ENCODE data around the gene JAKMIP1. TPM values are rescaled to one million over a fixed set of nuclear protein-coding genes. Genes with fewer than 3 reads are reported as not detected.
A peak's percentile ranks its signal among the peaks of the same experiment; 100 is the strongest.

The JAKMIP1 gene
- total RNA-seq = not detected
- long read RNA-seq = 0 reads

DNA sequence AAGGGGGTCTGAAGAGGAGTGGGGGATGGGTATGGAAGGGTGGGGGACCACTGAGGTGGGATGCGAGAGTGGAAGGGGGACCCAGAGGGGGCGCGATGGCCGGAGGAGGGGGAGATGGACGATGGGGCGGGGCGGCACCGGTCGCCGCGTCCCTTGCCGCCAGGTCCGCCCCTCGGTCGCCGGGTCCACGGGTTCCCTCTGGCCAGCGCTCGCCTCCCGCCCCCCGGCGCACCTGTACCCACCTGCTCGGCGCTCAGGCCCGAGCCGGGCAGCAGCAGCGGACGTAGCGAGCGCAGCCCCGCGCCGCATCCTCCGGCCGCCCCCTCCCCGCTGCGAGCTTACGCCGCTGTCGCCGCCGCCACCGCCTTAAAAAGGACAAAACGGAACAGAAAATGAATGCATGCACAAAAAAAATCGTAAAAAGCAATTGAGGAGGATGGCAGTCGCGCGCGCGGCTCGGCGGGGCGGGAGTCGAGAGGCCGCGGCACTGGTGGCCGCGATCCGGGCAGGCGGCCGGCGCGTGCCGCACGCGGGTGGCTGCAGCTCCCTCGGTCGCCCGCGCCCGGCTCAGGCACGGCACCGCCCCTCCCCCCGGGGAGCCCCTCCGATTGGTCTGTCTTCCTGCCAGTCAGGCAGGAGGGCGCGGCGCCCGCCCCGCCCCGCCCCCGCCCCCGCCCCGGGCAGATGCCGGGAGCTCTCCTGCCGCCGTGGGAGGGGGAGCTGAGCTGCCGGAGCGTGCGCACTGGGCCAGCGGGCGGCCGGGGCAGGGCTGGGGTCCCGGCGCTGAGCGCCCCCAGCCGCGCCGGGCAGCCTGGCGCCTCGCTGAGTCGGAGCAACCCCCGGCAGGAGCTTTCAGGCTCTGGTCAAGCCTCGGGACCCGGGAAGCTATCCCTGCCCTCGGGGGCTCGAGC, at the start of gene JAKMIP1:
Gene JAKMIP1, minus strand, starts transcription at position 539 of the 911 bp plus-strand sequence. CDS start 87,699 bp downstream, outside the sequence.
- DNase-seq (ENCODE audit: low spot score) = peak; percentile 84
- intact Hi-C loops (cut with DNase I) = no loop called here

DNA sequence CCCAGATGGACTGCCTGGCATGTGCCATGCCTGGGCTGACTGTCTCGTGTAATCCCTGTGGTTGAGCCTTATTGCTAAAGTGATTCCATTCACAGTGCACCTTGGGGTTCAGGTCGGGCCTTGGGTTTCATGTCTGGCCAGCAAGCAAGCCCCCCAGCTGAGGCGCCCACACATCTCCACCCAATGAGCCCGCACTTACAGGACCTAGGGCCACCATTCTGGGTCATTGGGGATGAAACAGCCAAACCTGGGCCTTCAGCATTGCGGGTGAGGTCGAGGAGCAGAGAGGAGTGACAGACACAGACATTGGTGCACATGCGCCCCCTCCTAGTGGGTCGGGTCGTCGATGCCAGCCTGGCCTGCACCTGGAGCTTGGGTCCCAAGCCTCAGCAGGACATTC, 48.0 kb upstream of the JAKMIP1 start:
- DNase-seq (ENCODE audit: low spot score) = no peak
- intact Hi-C loops (cut with DNase I) = no loop called here

DNA sequence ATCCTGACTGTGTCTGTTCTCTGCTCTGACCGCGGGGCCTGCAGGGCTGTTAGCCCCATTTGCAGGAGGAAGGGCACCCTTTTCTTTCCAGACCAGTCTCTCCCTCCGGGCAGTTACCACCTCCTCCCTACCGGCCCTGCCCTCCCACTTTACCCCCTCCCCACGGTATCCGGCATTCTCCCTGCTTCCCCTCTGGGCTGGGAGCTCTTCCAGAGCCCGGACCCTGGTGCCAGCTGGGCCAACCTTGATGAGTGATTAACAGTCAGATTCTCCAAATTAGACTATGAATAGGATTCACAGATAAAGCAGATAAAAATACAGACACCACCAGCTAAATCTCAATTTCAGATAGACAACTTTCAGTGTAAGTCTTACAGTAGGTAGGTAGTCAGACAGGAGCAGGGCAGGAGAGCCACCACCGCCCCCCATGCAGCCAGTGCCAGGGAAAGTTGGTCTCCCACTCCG, 45.9 kb upstream of the JAKMIP1 start:
- intact Hi-C loops (cut with DNase I) = no loop called here
- DNase-seq (ENCODE audit: low spot score) = no peak

DNA sequence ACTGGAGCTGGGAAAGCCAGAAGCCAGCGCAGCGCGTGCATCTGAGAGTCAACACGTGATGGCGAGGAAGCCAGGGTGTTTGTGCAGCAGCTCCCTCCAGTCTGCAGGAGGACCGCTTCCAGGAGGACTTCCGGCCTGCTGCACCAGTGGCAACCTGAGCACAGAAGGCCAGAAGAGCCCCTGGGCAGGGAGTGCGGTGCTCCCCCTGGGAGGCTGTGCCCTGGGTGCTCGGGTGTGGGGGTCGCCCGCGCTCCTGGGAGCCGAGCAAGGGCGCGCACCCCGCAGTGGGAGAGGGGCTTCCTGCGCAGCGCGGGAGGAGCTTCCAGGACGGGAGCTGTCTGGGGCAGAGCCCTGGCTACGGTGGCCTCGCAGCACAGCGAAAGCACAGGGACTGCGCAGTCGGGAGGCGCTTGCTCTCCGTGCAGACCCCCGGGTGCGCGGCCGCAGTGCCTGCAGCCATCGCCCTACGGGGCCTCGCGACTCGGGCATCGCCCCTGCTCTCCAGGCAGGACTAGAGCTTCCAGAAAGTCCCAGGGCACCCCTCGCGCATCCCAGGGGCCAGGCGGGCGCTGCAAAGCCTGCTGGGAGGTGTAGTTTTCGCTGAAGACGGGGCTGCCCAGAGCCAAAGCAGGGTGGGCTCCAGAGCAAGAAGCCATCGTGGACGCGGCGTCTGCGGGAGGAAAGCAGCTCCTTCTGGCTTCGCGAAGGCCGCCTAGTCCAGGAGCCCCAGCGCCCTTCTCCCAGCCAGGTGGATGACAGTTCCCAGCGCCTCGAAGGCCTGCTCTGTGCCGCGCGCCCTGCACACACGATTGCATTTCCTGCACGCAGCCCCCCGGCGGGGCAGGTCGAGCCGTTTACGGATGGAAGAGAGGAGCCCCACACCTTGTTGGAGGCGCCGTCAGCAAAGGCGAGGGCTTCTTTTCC, 45.2 kb upstream of the JAKMIP1 start:
- intact Hi-C loops (cut with DNase I) = no loop called here
- DNase-seq (ENCODE audit: low spot score) = no peak

DNA sequence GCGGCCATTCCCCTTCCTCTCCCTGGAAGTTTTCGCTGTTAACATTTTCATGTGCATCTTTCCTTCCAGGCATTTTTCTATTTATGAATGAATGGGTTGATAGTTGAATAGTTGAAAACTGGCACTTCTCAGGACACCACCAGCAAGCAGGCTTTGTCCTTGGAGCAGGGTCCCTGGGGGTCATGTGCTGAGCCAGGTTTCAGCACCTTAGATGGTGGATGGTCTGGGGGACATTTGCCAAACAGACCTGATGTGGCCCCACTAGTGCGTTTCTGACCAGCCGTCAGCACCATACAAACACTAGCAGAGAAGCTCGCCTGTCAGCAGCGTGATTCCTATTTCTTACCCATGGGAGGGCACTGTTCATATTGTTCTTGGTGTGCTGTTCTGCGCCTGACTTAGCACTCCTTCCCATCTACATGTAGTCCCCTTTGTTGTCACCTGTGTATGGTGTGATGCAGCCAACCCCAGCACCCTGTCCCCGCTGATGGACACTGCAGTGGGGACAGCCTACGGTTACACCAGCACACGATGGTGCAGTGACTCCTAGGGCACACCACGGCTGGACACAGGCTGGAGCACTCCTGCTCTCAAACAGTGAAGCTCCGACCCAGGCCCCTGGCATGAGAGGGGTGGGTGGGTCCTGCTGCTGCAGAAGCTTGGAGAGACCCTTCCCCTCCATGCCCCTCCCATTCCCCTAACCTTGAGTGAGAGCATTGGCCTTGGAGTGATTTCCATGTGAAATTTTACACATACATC, 42.1 kb upstream of the JAKMIP1 start:
- DNase-seq (ENCODE audit: low spot score) = peak; percentile 61
- intact Hi-C loops (cut with DNase I) = no loop called here

DNA sequence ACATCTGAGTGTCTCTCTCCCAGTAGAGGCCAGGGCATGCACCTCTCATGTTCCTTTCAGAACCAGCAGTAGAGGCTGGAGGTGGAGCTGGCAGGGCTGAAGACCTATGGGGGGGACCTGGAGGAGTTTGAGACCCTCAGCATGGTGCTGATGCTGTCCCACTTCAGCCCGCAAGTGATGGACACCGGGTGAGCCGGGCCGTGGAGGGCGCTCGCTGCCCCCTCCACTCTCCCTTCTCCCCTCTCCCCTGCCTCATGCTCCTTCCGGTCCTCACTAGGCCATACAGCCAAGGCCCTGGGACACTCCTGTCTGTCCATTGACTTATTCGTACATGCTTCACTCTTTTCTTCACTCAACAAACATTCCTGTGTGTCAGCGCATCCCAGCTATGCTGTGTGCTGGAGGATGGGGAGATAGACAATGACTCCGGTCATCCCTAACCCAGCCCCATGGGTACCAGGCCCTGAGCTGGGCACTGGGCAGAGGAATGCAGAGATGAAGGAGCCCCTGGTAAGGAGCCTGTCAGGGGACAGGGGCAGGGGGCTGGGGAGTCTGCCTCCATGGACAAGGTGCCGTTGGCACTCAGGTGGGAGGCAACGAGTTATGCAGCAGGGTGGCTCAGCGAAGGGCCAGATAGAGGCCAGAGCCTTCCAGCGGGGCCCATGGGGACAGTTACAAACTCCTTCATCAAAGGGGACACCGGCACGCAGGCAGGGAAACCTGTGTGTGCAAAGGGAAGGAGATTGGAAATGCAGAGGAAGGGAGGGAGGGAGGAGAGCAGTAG, 40.9 kb upstream of the JAKMIP1 start:
- DNase-seq (ENCODE audit: low spot score) = peak; percentile 68
- intact Hi-C loops (cut with DNase I) = no loop called here

DNA sequence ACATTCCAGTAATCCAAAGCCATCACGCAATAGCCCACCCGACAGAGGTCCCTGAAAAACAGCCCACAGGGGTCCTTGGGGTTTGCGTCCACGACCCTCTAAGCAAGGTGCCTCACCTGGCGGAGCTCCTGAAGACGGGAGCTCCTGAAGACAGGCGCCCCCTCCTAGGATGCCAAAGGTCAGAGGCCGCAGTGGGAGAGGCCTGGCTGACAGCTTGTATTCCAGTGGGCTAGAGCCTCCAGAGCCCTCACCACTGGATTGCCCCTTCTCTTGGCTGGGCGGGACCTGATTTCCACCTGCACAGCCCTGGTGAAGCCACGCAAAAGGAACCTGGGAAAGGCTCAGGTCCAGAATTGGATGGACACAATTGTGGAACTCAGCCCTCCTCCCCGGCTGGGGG, 39.6 kb upstream of the JAKMIP1 start:
- intact Hi-C loops (cut with DNase I) = no loop called here
- DNase-seq (ENCODE audit: low spot score) = peak; percentile 57

DNA sequence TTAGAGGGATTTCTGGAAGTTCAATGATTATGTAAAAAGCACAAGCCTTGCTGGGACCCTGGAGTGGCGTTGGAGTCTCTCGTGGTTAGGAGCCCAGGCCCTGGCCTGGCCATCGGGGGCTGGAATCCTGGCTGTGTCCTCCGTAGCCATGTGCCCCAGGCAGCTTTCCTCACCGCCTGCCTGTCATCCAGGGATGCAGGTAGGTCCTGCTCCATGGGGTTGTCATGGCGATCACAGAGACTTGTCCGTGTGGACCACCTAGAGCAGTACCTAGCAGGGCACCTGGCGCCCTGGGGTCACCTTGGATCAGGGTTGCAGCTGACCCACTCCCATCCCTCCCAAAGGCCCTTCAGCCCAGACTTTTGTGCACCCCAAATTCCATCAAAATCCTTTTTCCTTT, 39.1 kb upstream of the JAKMIP1 start:
- intact Hi-C loops (cut with DNase I) = no loop called here
- DNase-seq (ENCODE audit: low spot score) = peak; percentile 61

DNA sequence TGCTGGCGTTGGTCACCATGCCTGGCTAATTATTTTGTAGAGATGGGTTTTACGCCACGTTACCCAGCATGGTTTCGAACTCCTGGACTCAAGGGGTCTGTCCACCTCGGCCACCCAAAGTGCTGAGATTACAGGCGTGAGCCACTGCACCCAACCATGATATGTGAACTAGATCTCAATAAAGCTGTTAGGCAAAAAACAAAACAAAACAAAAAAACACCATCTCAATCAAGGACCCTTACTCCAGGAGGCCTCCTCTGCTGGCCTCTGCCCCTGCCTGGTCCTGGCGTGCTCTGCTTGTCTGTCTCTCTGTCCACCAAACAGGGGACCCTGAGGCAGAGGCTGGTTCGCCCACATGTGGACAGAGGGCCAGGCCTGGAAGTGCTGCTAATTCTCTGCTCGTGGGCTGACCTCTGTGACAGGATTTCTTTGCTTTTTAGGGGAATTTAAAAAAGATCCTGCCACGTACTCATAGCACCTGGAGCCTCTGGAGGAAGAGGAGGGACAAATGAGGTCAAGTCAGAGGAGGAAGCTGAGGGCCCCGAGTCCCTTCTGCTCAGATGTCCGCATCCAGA, 36.6 kb upstream of the JAKMIP1 start:
- peak; percentile 59 for DNase-seq (ENCODE audit: low spot score)
- intact Hi-C loops (cut with DNase I) = no loop called here

DNA sequence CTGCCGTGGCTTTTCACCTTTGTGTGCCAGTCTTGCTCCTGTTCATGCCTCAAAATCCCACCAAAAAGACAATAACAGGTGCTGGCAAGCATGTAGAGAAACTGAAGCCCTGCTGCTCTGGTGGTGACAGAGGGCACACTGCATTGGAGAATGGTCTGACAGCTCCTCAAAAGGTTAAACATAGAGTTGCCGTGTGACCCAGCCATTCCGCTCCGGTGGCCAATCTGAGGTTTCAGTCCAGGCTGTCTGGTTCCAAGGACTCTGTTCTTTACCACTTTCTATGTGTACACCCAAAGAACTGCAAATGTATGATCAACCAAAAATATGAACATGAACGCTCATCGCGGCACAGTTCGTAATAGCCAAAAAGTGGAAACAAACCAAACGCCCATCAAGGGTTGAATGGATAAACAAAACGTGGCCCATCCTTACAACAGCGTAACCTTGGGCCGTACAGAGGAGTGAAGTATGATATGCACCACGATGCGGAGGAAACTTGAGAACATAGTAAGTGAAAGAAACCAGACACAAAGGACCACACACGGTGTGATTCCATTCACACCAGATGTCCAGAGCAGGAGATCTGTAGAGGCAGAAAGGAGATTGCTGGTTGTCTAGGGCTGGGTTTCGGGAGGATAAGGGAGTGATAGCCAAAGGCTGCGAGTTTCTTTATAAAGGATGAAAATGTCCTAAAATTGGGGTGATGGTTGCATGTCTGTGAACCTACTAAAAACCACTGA, 35.7 kb upstream of the JAKMIP1 start:
- intact Hi-C loops (cut with DNase I) = no loop called here
- no peak for DNase-seq (ENCODE audit: low spot score)

DNA sequence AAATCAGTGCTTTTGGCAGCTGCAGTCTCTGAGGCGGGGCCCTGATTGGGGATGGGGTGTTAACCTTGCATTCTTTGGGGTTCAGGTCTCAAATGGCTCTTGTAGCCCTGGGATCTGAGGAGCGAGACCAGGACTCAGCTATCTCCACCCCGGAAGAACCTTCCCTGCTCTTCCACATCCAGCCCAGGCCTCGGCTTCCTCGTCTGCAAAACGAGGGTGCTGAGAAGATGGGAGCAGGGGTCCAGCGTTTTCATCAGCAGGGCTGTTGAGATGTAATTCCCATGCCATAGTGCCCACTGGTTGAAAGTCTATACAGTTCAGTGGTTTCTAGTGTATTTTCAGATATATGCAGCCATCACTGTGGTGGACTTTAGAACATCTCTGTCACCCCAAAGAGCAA, 34.7 kb upstream of the JAKMIP1 start:
- intact Hi-C loops (cut with DNase I) = no loop called here
- peak; percentile 26 for DNase-seq (ENCODE audit: low spot score)

DNA sequence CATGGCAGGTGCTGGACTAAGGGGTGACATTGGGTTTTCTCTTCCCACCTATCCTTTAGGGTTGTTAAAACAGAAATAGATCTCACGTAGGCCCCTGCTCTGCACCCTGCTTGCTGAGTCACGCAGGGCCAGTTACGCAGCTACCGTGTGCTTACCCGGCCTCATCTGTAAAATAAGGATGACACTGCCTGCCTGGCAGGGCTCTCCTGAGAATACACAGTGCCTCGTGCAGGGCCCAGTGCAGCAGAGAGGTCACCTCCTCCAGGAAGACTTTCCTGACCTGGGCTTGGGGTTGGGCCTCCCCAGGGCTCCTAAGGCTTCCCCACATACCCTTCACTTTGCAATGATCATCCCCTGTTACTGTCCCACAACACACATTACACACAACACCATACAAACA, 33.6 kb upstream of the JAKMIP1 start:
- peak; percentile 33 for DNase-seq (ENCODE audit: low spot score)
- intact Hi-C loops (cut with DNase I) = no loop called here

DNA sequence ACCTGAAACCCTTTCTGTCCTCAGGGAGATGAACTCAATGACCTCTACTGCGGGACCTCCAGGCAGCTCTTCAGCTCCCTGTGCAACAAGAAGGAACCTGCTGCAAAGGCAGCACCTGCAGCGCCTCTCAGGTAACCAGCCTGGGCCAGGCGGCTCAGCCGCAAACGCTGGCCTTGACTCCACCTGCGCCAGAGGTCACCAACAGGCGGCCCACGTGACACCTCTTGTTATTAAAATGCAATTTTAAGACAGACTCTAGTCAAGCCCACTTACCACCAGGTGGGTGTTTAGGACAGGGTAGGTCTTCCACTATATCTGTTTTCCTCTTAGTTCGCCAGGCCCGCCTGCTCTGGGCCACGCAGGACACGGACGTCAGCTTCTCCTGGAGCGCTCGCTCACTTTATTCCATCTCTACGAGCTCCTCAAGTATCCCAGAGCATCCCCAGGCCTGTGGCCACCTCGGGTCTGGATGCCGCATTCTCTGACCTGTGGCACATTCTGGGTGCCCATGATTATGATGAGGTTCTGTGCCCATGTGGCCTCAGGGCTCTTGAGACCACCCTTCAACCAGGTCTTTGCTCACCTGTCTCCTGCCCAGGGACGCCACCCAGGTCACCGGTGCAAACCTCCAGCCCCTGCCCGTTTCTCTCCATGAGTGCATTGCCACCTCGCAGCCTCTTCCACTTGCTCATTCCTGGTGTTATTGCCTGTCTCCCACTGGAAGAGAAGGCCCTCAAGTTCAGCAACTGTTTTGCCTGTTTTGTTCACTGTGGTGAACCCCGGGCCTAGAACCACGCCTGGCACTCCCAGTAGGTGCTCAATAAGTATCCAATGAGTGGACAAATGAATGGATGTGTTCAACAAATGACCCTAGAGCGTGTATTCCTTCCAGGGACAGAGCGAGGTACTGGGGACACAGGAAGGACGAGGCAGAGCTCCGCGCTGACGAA, 32.8 kb upstream of the JAKMIP1 start:
- intact Hi-C loops (cut with DNase I) = no loop called here
- DNase-seq (ENCODE audit: low spot score) = peak; percentile 59

DNA sequence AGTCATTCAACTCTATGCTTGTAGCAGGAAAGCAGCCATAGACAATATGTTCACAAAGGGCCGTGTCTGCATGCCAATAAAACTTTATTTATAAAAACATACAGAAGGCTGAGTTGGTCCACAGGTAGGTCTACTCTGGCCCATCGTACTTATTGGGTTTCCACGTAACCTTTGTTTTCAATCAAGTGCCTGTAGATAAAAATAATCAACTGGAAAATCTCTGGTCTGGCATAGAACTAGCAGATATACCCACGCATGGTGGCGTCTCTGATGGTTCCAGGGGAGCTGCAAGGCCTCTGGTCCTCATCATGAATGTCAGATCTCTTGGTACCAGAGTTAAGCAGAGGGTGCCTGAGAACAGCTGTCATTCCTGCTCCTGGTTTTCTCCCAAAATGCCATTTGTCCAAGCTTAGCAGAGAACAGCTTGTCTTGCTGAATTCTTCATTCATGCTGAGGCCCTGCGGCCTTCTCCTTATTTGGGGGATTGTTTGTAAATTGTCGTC, 31.4 kb upstream of the JAKMIP1 start:
- intact Hi-C loops (cut with DNase I) = no loop called here

DNA sequence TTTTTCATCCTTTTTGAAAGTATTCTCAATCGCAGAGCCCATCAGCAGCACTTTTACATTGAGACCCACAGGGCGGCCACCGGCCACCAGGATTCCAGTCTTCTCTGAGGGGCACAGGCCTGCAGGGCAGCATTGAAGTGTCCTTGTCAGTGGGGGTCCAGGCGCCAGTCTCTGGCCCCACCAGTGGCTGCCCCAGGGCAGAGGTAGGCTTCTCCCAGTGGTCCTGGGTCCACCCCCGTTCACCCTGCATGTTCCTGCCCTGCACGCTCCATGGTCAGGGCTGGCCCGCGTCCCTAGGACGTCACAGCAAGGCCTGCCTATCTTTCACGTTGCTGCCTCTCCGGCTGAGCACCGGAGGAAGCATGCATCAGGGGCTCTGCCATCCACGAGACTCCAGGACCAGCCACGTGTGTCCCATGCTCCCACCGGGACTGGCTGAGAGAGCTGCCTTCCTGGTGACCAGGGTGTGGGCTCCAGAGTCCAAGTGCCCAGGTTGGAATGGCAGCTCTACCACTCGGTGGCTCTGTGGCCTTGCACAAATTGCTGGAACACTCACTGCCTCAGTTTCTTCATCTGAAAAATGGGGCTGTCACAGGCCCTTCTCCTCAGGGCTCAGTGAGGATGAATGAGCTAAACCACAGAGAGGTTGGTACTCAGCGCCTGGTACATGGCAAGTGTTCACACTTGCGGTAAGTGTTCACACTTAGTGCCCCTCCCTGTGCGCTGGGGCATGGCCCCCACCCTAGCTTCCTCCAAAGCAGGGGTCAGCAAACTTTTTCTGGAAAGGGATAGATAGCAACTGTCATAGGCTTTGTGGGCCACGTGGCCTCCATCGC, 30.7 kb upstream of the JAKMIP1 start:
- intact Hi-C loops (cut with DNase I) = no loop called here
- peak; percentile 65 for DNase-seq (ENCODE audit: low spot score)

More for the DNA sequence above, 31.4 kb upstream of the JAKMIP1 start:
- DNase-seq (ENCODE audit: low spot score) = no peak

DNA sequence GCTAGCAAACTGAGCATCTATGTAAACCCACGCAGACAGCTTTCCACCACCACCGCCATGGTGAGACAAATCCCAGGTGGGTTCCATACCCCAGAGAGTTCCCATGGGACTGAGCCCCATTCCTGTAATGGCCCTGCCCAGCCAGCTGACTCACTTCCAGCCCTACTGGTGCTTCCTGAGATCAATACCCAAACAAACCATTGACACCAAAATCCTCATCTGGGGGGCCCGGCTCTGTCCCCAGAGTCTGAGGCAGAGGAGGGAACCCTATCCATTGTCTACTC, 30.1 kb upstream of the JAKMIP1 start:
- intact Hi-C loops (cut with DNase I) = no loop called here
- peak; percentile 31 for DNase-seq (ENCODE audit: low spot score)

All from cardiac septum (tissue), 1 donor.